CD4-positive, alpha-beta memory T cell (primary cell): ENCODE measurements around the gene GPR78. TPM values are rescaled to one million over a fixed set of nuclear protein-coding genes. Genes with fewer than 3 reads are reported as not detected.
A peak's percentile ranks its signal among the peaks of the same experiment; 100 is the strongest.

ENCODE experiments used
- CTCF ChIA-PET: fragments of 350-600 bp; sonication (Branson Sonifier 250); formaldehyde crosslinking; loops from one replicate; lab custom pipeline; 2021; ENCODE audit warnings: inconsistent platforms; ENCODE audit not compliant: partially characterized antibody; lab: Charles Lee
- POLR2A ChIA-PET: fragments of 350-600 bp; sonication (Branson Sonifier 250); formaldehyde crosslinking; loops from one replicate; lab custom pipeline; 2021; ENCODE audit not compliant: partially characterized antibody; lab: Charles Lee
- DNase-seq, 5 donors: peaks; one replicate each; pipeline versions ENCODE4 v3.0.0 to v3.0.0-alpha.2; 2020 to 2022; ENCODE audit warnings: mixed read lengths in 1 of 5
- H3K27ac ChIP-seq: one replicate; pipeline ENCODE4 v1.7.0; 2013; ENCODE audit warnings: low read depth, low read length
- H3K27me3 ChIP-seq: 2 replicates; pipeline ENCODE4 v1.7.0; 2013; ENCODE audit warnings: mild to moderate bottlenecking, low read length, moderate library complexity; ENCODE audit not compliant: insufficient read depth
- H3K36me3 ChIP-seq: 2 replicates; pipeline ENCODE4 v1.7.0; 2013; ENCODE audit warnings: mild to moderate bottlenecking, low read length, moderate library complexity; ENCODE audit not compliant: insufficient read depth
- H3K4me1 ChIP-seq: 2 replicates; pipeline ENCODE4 v1.7.0; 2013; ENCODE audit warnings: mild to moderate bottlenecking, low read length, moderate library complexity; ENCODE audit not compliant: insufficient read depth
- H3K4me3 ChIP-seq, 2 donors: one replicate each; pipeline ENCODE4 v1.7.0; 2013; ENCODE audit warnings: low read length in 2 of 2, mild to moderate bottlenecking in 1 of 2
- H3K9me3 ChIP-seq, 2 donors: one replicate each; pipeline ENCODE4 v1.7.0; 2013; ENCODE audit warnings: low read length in 2 of 2, control low read depth in 1 of 2; ENCODE audit not compliant: control insufficient read depth in 1 of 2
- H3K27ac Mint-ChIP-seq, 7 donors: one replicate each; pipeline ENCODE4 v1.8.0; 2020 to 2021; ENCODE audit warnings: mixed read lengths in 7 of 7, mild to moderate bottlenecking in 6 of 7, inconsistent platforms in 3 of 7, moderate library complexity in 3 of 7
- H3K27me3 Mint-ChIP-seq, 2 donors: one replicate each; pipeline ENCODE4 v1.8.0; 2020 to 2021; ENCODE audit warnings: mixed read lengths in 2 of 2
- H3K36me3 Mint-ChIP-seq, 2 donors: one replicate each; pipeline ENCODE4 v1.8.0; 2020 to 2021; ENCODE audit warnings: mixed read lengths in 2 of 2, inconsistent platforms in 1 of 2, mild to moderate bottlenecking in 1 of 2
- H3K4me1 Mint-ChIP-seq, 4 donors: one replicate each; pipeline ENCODE4 v1.8.0; 2020 to 2021; ENCODE audit warnings: mixed read lengths in 4 of 4, mild to moderate bottlenecking in 1 of 4
- H3K4me3 Mint-ChIP-seq, 8 donors: one replicate each; pipeline ENCODE4 v1.8.0; 2020 to 2021; ENCODE audit warnings: mixed read lengths in 8 of 8, mild to moderate bottlenecking in 7 of 8, moderate library complexity in 6 of 8, inconsistent platforms in 3 of 8
- H3K9me3 Mint-ChIP-seq, 8 donors: one replicate each; pipeline ENCODE4 v1.8.0; 2020 to 2021; ENCODE audit warnings: mixed read lengths in 8 of 8, mild to moderate bottlenecking in 5 of 8, inconsistent platforms in 3 of 8, moderate library complexity in 1 of 8
- intact Hi-C: fragments of 100-400 bp; cut with micrococcal nuclease; formaldehyde crosslinking; loops from one replicate; pipeline ENCODE4 v1.15.1; 2023
- polyA plus RNA-seq, 2 donors: library from polyadenylated mRNA; unstranded; fragments of 300-500 nt; fragmentation: Illumina TruSeq; gene quantifications; one replicate each; pipeline ENCODE4 v1.2.3, GENCODE V29; 2021
- total RNA-seq, 2 experiments: library from RNA; stranded (reverse); gene quantifications; one replicate each; pipeline ENCODE4 v1.2.3, GENCODE V29; 2021

Gene GPR78
- total and polyA plus RNA-seq, 4 experiments from 2014 or later: not detected

DNA sequence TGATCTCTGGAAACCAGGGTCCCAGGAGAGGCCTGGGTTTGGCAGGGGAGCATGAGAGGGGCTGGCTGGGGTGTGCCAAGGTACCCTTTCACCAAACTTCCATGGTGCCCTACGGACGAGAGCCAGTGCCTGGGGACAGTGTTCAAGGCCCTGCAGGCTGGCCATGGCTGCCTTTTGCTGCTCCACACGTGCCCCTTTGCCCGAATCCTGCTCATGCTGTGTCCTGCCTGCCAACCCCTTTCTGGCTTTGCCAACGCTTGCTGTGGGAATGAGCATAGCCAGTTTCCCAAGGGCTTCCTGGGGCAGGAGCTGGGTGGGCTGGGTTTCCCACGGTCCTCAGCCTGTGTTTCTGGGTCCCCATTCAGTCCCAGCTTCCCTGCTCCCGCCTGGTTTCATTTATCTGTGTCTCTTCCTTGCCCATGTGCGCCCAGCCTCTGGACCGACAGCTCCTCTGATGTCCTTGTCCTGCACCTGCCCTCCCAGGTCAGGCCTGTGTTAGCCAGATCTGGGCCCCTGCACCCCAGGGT, 29.7 kb downstream of the GPR78 start:
- Mint-ChIP-seq H3K4me1 (peaks cover 0 to 3% (median 2%) of the 10 kb centered on the region in 4 donors), H3K27ac (no peak overlapping the region), H3K4me3 (no peak overlapping the region), H3K27me3 (peaks cover 1 to 3% of the 10 kb centered on the region in 2 donors), H3K36me3 (no peaks in the 10 kb centered on the region), H3K9me3 (peaks cover 0 to 4% (median 0%) of the 10 kb centered on the region in 8 donors)
- ChIA-PET POLR2A (no interaction called here), CTCF (no interaction called here)
- H3K36me3 ChIP-seq: no peaks in the 10 kb centered on the region
- no peaks in the 10 kb centered on the region for H3K9me3 ChIP-seq
- intact Hi-C loops: no loop called here
- no peaks in the 10 kb centered on the region for H3K27me3 ChIP-seq
- no peak for DNase-seq
- H3K4me3 ChIP-seq: no peak overlapping the region
- H3K4me1 ChIP-seq: no peaks in the 10 kb centered on the region
- H3K27ac ChIP-seq: no peak overlapping the region

DNA sequence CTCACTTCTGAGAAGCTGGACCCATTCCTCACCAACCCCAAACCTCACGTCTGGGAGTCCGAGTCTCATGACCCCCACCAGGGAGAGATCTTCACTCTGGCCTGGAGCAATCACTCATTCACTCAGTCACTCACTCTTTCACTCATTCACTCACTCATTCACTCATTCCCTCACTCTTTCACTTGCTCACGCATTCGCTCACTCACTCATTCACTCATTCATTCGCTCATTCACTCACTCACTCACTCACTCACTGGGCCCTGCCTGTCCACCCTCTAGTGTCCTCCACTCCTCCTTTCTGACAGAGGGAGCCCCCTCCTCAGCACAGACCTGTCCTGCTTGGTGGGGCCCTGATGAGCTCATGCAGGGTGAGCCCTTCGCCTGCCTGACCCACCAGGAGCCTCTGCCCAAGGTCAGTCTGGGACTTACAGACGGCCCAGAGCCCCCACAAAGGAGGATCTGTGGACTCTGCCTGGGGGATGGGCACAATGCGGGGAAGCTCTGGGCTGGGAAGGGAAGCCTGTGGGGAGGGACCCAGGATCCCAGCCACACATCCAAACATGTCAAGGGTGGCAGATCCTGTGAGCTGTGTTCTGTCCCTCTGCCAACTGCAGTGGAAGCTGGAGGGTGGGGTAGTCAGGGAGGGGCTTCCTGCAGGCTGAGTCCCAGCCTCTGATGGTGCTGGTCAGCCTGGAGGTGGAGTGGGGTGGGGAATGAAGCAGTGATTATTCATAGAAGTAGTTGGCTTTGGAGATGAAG, 30.8 kb downstream of the GPR78 start:
- no peaks in the 10 kb centered on the region for H3K4me1 ChIP-seq
- peaks cover 3% of the 10 kb centered on the region in 2 donors for H3K27me3 Mint-ChIP-seq
- no peak for DNase-seq
- H3K36me3 ChIP-seq: no peaks in the 10 kb centered on the region
- H3K4me1 Mint-ChIP-seq: peaks cover 0 to 3% (median 2%) of the 10 kb centered on the region in 4 donors
- H3K27ac ChIP-seq: no peak overlapping the region
- intact Hi-C loops: no loop called here
- H3K9me3 ChIP-seq: no peaks in the 10 kb centered on the region
- ChIA-PET CTCF (no interaction called here), POLR2A (no interaction called here)
- H3K4me3 ChIP-seq: no peak overlapping the region
- no peaks in the 10 kb centered on the region for H3K27me3 ChIP-seq
- no peak overlapping the region for H3K4me3 Mint-ChIP-seq
- no peak overlapping the region for H3K27ac Mint-ChIP-seq
- H3K36me3 Mint-ChIP-seq: no peaks in the 10 kb centered on the region
- H3K9me3 Mint-ChIP-seq: peaks cover 0 to 4% (median 0%) of the 10 kb centered on the region in 8 donors

DNA sequence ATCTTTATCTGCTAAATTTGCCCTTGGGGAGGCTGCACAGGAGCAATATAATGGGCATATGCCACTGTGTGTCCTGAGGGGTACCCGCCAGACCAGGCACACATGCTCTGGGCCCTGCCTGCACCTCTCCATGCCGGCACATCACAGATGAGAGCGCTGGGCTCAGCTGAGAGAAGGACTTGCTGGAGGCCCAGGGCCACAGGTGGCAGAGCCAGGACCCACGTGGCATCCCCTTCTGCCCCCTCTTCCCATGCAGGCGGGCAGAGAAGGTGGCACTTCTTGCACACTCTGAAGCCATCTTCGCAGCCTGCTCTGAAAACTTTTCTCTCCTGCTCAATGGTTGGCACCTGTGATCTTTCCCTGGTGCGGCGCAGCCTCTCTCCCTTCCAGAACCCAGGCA, 32.5 kb downstream of the GPR78 start:
- Mint-ChIP-seq H3K4me1 (peaks cover 0 to 3% (median 2%) of the 10 kb centered on the region in 4 donors), H3K4me3 (no peak overlapping the region)
- DNase-seq: no peak

DNA sequence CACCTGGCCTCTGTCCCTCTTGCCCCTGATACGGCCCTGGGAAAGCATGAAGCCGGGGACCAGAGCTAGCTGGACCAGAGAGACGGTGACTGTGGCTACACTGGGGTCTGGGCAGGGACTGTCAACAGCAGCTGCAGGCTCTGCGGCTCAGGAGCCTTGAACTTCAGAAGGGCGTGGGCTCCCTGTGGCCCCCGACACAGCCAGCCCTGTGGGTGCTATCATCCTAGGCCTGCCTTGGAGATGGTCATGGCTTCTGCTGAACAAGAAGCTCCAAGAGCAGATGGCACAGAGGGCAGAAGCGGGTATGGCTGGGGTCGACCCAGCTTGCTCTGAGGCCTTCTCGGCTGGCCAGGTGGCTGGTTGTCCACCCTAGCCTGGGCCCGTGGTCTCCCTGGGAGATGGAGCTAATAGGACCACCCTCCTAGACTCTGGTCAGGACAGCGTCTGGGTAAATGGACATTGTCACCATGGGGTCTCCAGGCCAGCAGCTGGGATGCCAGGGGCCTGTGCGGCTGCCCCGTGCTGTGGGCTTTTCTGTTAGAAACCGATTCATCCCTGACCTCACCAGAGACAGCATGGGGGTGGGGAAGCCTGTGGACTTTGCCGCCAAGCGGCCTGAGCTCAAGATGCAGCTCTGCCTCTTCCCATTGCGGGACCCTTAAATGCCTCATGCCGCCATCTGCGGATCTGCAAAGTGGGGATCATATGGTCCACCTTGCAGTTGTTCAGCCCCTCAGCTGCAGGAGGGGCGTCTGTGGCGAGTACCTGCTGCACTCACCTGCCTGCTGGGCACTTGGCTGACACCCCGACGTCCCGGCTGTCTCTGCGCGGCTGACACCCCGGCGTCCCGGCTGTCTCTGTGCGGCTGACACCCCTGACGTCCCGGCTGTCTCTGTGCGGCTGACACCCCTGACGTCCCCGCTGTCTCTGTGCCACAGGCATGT, 33.5 kb downstream of the GPR78 start:
- intact Hi-C loops: no loop called here
- H3K9me3 Mint-ChIP-seq: peaks cover 0 to 4% (median 0%) of the 10 kb centered on the region in 8 donors
- Histone ChIP-seq H3K27ac (no peak overlapping the region), H3K4me1 (no peaks in the 10 kb centered on the region), H3K27me3 (no peaks in the 10 kb centered on the region), H3K9me3 (no peaks in the 10 kb centered on the region), H3K4me3 (no peak overlapping the region), H3K36me3 (no peaks in the 10 kb centered on the region)
- DNase-seq: no peak
- no peak overlapping the region for H3K4me3 Mint-ChIP-seq
- peaks cover 3% of the 10 kb centered on the region in 2 donors for H3K27me3 Mint-ChIP-seq
- H3K27ac Mint-ChIP-seq: no peak overlapping the region
- peaks cover 0 to 3% (median 2%) of the 10 kb centered on the region in 4 donors for H3K4me1 Mint-ChIP-seq
- ChIA-PET POLR2A (no interaction called here), CTCF (no interaction called here)
- H3K36me3 Mint-ChIP-seq: no peaks in the 10 kb centered on the region

More for the DNA sequence above, 32.5 kb downstream of the GPR78 start:
- CTCF ChIA-PET: no interaction called here
- H3K36me3 Mint-ChIP-seq: no peaks in the 10 kb centered on the region
- no peaks in the 10 kb centered on the region for H3K27me3 ChIP-seq
- H3K4me1 ChIP-seq: no peaks in the 10 kb centered on the region
- no peak overlapping the region for H3K27ac Mint-ChIP-seq
- no peaks in the 10 kb centered on the region for H3K36me3 ChIP-seq
- H3K4me3 ChIP-seq: no peak overlapping the region
- no peaks in the 10 kb centered on the region for H3K9me3 ChIP-seq
- POLR2A ChIA-PET: no interaction called here
- no peak overlapping the region for H3K27ac ChIP-seq
- peaks cover 3% of the 10 kb centered on the region in 2 donors for H3K27me3 Mint-ChIP-seq
- intact Hi-C loops: no loop called here
- peaks cover 0 to 4% (median 0%) of the 10 kb centered on the region in 8 donors for H3K9me3 Mint-ChIP-seq

DNA sequence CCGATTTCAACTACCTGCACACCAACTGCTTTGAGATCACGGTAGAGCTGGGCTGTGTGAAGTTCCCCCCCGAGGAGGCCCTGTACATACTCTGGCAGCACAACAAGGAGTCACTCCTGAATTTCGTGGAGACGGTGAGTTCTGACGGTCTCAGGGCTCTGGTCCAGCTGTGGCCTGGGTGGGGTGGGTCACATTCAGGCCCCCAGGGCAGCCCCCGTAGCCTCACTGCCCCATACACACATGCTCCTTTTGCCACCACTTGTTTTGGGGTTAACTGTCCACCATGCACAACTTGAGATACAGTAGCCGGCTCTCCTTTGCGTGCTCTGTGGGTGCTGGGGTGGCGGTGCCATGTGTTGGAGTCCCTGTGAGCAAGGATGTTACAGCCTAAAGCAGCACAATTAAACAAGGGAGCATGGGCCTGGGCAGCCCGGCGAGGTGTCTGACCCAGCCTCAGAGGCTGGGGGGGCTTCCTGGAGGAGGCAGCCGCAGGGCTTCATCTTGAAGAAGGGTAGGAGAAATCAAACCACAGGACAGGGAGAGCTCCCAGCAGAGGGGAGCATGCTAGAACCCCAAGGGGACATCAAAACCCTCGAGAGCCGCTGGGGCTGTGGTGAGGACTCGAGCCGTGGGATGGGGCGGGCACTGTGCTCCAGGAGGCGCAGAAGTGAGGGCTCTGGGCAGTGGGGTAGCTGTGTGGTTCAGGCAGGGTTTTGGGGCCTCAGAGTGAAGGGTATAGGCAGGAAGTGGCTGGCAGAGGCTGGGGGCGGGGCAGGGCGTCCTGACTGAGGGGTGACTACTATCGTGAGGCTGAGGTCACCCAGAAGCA, 34.4 kb downstream of the GPR78 start:
- Histone ChIP-seq H3K36me3 (no peaks in the 10 kb centered on the region), H3K27me3 (no peaks in the 10 kb centered on the region), H3K27ac (no peak overlapping the region), H3K9me3 (no peaks in the 10 kb centered on the region), H3K4me1 (no peaks in the 10 kb centered on the region), H3K4me3 (no peak overlapping the region)
- no peaks in the 10 kb centered on the region for H3K36me3 Mint-ChIP-seq
- POLR2A ChIA-PET: no interaction called here
- H3K4me1 Mint-ChIP-seq: no peaks in the 10 kb centered on the region
- H3K27ac Mint-ChIP-seq: peak overlapping the region in 1 of 7 donors; percentile 57
- DNase-seq: no peak
- H3K27me3 Mint-ChIP-seq: peaks cover 3% of the 10 kb centered on the region in 2 donors
- CTCF ChIA-PET: no interaction called here
- H3K4me3 Mint-ChIP-seq: no peak overlapping the region
- intact Hi-C loops: no loop called here
- peaks cover 0 to 4% (median 0%) of the 10 kb centered on the region in 8 donors for H3K9me3 Mint-ChIP-seq

- H3K4me3 ChIP-seq: no peak overlapping the region
- intact Hi-C loops: no loop called here
- H3K27ac ChIP-seq: no peak overlapping the region
- no peaks in the 10 kb centered on the region for H3K9me3 ChIP-seq
- ChIA-PET CTCF (no interaction called here), POLR2A (no interaction called here)
- H3K27me3 ChIP-seq: no peaks in the 10 kb centered on the region
- Mint-ChIP-seq H3K27ac (no peak overlapping the region), H3K36me3 (no peaks in the 10 kb centered on the region), H3K27me3 (peaks cover 3% of the 10 kb centered on the region in 2 donors), H3K4me1 (no peaks in the 10 kb centered on the region), H3K9me3 (peaks cover 0 to 4% (median 0%) of the 10 kb centered on the region in 8 donors), H3K4me3 (no peak overlapping the region)
- H3K4me1 ChIP-seq: no peaks in the 10 kb centered on the region
- no peak for DNase-seq
- H3K36me3 ChIP-seq: no peaks in the 10 kb centered on the region
Measured at GRCh38 chr4:8615366-8615765, 35.2 kb downstream of the GPR78 start.
